ENCODE measurements around the gene CDH4. TPM values are rescaled to one million over a fixed set of nuclear protein-coding genes. Genes with fewer than 3 reads are reported as not detected.
A peak's percentile ranks its signal among the peaks of the same experiment; 100 is the strongest.

CDH4 gene
- total RNA-seq, 1 donor from 2014 or later: 8.9 TPM

DNA sequence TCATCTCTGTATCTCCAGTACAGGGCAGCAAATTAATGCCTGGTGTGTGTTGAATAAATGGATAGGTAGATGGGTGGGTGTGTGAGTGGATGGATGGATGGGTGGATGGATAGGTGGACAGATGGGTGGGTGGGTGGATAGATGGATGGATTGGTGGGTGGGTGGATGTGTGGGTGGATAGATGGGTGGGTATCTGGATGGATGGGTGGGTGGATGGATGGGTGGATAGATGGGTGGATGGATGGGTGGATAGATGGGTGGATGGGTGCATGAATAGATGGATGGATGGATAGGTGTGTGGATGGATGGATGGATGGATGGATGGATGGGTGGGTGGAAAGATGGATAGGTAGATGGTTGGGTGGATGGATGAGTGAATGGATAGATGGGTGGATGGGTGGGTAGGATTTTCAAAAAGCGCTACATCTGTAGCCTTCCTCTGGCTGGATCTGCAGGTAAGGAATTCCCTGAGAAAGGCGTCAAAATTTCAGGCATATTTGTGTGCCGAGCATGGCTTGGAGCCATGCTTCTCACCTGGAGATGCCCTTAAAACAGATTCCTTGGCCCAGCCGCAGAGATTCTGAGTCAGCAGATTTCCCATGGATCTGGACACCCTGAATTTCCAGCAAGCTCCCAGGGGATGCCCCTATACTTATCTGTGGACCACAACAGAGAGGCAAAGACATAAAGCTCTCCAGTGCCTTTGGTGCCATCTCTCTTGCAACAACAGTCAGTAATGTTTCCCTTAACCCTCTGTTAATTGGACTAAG is 177.6 kb downstream of the CDH4 start:
- Mint-ChIP-seq H3K4me1 (peaks cover 42% of the 10 kb centered on the region), H3K4me3 (no peak overlapping the region), H3K36me3 (ENCODE audit: low read depth) (no peaks in the 10 kb centered on the region), H3K27ac (ENCODE audit: unreplicated experiment) (no peak overlapping the region), H3K9me3 (no peaks in the 10 kb centered on the region), H3K27me3 (ENCODE audit: low read depth) (no peaks in the 10 kb centered on the region)
- TF ChIP-seq, protein P1, sequence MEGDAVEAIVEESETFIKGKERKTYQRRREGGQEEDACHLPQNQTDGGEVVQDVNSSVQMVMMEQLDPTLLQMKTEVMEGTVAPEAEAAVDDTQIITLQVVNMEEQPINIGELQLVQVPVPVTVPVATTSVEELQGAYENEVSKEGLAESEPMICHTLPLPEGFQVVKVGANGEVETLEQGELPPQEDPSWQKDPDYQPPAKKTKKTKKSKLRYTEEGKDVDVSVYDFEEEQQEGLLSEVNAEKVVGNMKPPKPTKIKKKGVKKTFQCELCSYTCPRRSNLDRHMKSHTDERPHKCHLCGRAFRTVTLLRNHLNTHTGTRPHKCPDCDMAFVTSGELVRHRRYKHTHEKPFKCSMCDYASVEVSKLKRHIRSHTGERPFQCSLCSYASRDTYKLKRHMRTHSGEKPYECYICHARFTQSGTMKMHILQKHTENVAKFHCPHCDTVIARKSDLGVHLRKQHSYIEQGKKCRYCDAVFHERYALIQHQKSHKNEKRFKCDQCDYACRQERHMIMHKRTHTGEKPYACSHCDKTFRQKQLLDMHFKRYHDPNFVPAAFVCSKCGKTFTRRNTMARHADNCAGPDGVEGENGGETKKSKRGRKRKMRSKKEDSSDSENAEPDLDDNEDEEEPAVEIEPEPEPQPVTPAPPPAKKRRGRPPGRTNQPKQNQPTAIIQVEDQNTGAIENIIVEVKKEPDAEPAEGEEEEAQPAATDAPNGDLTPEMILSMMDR (conservative IDR thresholded peaks at IDR 0.05): no peak
- DNase-seq (ENCODE audit: low read depth, low spot score): no peak

DNA sequence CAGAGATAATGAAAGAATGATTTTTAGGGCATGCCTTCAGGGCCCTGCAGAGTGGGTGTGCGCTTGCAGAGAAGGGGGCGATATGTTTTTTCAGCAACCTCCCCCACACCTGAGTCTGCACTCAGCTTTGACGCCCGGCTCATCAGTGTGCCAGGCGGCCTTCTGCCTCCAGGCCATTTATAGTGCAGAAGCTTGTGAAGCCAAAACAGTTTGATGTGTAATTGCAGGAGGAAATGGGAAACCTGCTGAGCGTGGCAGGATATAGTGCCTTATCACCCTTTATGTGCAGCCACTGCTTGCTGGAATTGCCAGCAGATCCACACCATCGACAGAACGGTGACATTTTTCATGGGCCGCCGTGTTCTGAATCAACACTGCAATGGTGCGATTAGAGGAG is 178.2 kb downstream of the CDH4 start:
- Mint-ChIP-seq H3K9me3 (no peaks in the 10 kb centered on the region), H3K36me3 (ENCODE audit: low read depth) (no peaks in the 10 kb centered on the region), H3K27me3 (ENCODE audit: low read depth) (no peaks in the 10 kb centered on the region), H3K4me3 (no peak overlapping the region), H3K27ac (ENCODE audit: unreplicated experiment) (no peak overlapping the region), H3K4me1 (peaks cover 48% of the 10 kb centered on the region)
- TF ChIP-seq, protein P1 (conservative IDR thresholded peaks at IDR 0.05): no peak
- no peak for DNase-seq (ENCODE audit: low read depth, low spot score)

DNA sequence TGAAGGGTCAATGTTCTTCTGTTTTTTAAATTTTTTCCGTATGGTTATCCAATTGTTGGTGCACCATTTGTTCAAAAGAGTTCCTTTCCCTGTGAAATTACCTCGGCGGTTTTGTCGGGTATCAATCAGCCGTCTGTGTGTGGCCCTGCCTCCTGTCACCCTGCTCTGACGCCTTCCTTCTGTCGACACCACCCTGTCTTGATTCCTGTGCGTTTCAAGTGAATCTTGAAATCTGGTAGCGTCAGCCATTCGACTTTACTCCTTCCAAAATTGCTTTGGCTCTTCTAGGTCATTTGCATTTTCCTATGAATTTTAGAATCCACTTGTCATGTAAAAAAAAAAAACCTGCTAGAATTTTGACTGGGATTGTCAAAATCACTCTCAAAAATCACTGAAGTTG is 181.1 kb downstream of the CDH4 start:
- H3K4me1 Mint-ChIP-seq: peaks cover 63% of the 10 kb centered on the region
- TF ChIP-seq, protein P1 (conservative IDR thresholded peaks at IDR 0.05): no peak
- H3K27me3 Mint-ChIP-seq (ENCODE audit: low read depth): no peaks in the 10 kb centered on the region
- peak overlapping the region; percentile 68 for H3K27ac Mint-ChIP-seq (ENCODE audit: unreplicated experiment)
- no peaks in the 10 kb centered on the region for H3K9me3 Mint-ChIP-seq
- no peak overlapping the region for H3K4me3 Mint-ChIP-seq
- no peaks in the 10 kb centered on the region for H3K36me3 Mint-ChIP-seq (ENCODE audit: low read depth)
- no peak for DNase-seq (ENCODE audit: low read depth, low spot score)

DNA sequence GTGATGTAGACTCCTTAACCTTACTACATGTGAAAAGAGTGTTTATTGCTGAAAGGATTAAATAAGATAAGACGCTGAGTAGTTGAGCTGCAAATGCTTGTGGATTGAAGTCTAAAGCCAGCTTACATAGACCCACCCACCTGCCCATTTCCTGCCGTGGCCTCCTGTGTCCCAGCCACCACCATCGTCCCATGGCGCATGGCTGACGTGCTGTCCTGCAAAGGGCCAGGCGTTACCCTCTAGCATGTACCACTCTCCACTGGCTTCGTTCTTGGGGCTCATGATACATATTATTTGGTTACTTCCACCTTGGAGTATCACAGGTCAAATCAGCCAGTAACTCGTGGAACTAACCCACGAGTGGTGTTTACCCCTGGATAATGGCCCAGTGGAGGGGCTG is 181.8 kb downstream of the CDH4 start:
- TF ChIP-seq, protein P1 (conservative IDR thresholded peaks at IDR 0.05): no peak
- Mint-ChIP-seq H3K9me3 (no peaks in the 10 kb centered on the region), H3K27ac (ENCODE audit: unreplicated experiment) (no peak overlapping the region), H3K4me1 (peaks cover 69% of the 10 kb centered on the region), H3K27me3 (ENCODE audit: low read depth) (no peaks in the 10 kb centered on the region), H3K4me3 (peak overlapping the region; percentile 27), H3K36me3 (ENCODE audit: low read depth) (no peaks in the 10 kb centered on the region)
- no peak for DNase-seq (ENCODE audit: low read depth, low spot score)

DNA sequence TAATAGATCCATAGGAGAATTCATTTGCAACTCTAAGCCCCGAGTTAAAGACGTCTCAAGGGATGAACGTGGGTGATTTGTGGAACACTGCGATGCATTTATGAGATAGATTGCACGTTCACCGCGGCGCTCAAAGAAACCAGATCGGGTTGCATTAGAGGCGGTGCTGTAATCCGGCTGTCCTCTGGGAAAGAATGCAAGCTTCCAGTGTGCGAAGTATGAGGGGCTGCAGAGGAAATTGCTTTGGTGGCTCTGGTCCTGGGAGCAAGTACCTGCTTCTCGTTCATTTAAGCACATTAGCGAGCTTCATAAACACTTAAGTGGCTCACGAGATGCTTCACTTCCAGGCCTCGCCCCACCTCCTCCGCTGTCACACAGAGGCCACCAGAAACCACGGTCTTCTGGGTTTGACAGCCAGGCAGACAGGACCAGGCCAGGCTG is 182.3 kb downstream of the CDH4 start:
- Mint-ChIP-seq H3K4me1 (peaks cover 73% of the 10 kb centered on the region), H3K36me3 (ENCODE audit: low read depth) (no peaks in the 10 kb centered on the region), H3K4me3 (peak overlapping the region; percentile 27), H3K27me3 (ENCODE audit: low read depth) (no peaks in the 10 kb centered on the region), H3K9me3 (no peaks in the 10 kb centered on the region), H3K27ac (ENCODE audit: unreplicated experiment) (no peak overlapping the region)
- TF ChIP-seq, protein P1 (conservative IDR thresholded peaks at IDR 0.05): no peak
- peak; percentile 15 for DNase-seq (ENCODE audit: low read depth, low spot score)

All from neural crest cell (in vitro differentiated cells).